ENCODE data around the gene METAP2.
A peak's percentile ranks its signal among the peaks of the same experiment; 100 is the strongest.

The METAP2 gene

DNA sequence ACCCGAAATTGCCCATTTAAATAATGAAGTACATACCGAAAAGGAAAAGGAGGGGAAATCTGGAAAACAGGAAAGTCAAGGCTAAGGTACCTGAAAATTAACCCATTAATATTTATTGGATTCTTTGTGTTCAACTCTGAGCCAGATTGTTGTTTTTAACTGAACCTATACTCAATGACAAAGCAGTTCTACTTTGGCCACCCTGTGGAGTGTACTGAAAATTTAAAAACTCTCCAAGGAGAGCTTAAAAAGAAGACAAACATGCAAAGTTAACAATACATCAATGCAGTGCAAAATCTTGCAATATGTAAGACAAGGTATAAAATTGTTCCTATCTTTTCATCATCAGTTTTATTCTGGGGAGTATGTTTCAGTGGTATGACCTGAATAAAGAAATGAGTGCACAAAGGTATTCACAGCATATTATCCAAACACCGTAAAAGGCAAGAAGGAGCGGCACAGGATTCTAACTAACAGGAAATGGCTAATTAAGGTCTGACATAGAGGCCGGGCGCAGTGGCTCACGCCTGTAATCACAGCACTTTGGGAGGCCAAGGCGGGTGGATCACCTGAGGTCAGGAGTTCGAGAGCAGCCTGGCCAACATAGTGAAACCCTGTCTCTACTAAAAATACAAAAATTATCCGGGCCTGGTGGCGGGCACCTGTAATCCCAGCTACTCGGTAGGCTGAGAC lies 75.6 kb downstream of the METAP2 start:
- no peak for DNase-seq (ENCODE audit: low read depth in 2 of 2)

DNA sequence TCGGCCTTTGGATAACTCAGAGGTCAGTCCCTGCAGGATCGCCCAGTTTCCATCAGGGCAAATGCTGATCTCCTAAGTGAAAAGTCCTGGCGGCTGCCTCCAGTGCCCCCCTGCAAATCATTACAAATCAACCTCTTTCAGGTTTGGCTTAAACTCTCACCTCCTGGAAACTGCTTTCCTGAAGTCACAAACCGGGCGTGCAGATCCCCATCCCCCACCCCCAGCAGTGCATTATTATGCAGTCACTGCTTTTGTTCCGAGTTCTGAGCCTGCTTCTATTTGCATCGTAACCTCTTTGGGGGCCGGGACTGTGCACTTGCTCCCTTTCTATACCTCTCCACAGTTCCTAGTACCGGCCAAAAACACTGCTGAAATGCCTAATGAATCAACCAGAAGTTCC lies 77.4 kb downstream of the METAP2 start, which contains the start of gene USP44:
USP44 (minus strand) TSS at position 172 of the 400 bp plus-strand sequence. CDS start 17,220 bp downstream, outside the sequence.
- DNase-seq (ENCODE audit: low read depth in 2 of 2): peak in 1 of 2 donors; percentile 13

DNA sequence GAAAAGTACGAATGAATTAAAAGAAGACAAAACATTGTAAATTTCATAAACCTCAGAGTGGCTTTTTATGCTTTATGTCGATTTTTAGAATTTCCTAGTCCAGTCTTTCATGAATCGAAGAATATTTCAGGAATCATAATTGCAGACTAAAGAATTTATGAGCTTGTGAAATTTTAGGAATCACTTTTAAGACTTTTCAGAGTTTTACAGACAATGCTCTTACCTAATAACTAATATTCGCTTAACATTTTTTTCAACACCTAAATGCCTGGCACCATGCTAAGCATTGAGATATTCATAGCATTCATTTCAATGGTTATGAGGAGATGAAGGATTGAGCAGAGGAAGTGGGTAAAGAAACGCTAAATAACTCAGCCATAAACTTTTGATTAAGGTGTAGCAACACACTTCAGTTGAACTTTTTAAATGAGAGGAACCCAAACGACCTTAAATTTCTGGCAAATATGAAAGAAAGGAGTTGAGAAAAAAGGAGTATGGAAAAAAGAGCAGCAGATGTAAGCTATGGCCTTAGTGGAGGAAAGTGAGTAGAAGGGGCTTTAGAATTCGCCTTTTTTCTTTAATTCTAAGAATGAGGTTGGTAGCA lies 78.1 kb downstream of the METAP2 start:
- no peak for DNase-seq (ENCODE audit: low read depth in 2 of 2)

DNA sequence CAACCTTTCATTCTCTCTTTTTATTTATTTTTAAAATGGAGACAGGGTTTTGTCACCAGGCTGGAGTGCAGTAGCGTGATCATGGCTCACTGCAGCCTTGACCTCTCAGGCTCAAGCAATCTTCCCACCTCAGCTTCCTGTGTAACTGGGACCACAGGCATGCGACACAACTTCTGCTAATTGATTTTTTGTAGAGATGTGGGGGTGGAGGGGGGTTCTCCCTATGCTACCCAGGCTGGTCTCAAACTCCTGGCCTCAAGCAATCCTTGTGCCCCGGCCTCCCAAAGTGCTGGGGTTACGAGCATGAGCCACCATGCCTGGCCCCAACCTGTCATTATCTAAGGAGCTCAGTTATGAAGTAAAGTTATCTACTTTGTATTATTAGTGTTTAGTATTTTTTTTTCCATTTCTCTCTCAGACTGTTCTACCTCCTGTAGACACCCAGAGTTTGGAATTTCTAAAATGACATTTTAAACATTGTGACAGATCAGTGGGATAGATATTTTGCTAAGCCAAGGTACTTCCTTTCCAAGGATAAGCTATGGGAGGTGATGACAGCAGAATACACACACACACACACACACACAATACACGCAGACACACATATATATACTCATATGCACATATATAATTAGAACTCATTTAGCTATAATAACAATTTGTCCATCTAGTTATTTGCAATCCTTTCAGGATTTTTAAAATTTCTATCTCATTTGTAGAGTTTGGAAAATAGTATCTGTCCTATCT lies 79.4 kb downstream of the METAP2 start:
- no peak for DNase-seq (ENCODE audit: low read depth in 2 of 2)

DNA sequence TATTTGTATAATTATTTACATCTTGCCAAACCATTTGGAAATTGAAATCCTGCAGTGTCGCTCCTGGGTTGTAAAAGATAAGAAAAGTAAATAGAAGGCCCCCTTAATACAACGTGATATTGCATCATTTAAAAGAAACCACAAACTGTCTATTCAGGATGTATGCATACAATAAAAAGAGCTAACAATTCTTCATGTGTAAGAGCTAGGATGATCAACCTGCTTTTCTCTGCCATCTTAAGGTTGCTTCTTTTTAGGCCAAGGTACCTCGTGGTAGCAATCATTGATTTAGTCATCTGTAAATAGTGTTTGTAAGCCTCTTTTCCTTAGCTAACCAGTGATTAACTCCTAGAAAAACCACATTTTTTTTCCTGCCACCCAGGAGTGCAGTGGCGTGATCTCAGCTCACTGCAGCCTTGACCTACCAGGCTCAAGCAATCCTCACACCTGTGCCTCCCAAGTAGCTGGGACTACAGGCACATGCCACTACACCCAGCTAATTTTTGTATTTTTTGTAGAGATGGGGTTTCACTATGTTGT lies 80.7 kb downstream of the METAP2 start:
- no peak for DNase-seq (ENCODE audit: low read depth in 2 of 2)

DNA sequence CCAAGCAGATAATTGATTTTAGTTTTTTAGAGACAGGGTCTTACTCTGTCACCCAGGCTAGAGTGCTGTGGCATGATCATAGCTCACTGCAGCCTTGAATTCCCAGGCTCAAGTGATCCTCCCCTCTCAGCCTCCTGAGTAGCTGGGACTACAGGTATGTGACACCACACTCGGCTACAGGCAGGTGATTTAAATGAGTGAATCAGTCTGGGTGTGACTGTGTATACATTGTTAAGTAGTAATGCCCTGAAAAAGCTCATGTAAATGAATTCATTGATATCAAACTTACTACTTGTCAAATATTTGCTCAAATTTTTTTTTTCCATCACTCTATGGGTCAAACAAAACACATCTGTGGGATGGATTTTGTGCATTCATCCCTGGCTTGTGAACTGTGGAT lies 83.7 kb downstream of the METAP2 start:
- no peak for DNase-seq (ENCODE audit: low read depth in 2 of 2)

Data from stimulated activated CD4-positive, alpha-beta T cell treated with anti-CD3 and anti-CD28 coated beads, Interleukin-15, amount 100 ng/mL, for 48 hours (primary cell).